HFFc6 (cell line): ENCODE measurements around the gene GLT8D1. TPM values are rescaled to one million over a fixed set of nuclear protein-coding genes. Genes with fewer than 3 reads are reported as not detected.

Experiments used
- DNase-seq: peaks from one replicate; pipeline ENCODE4 v3.0.0-alpha.2; 2018
- H3K27ac Mint-ChIP-seq: 2 replicates; pipeline ENCODE4 v1.8.0; 2020; ENCODE audit warnings: mild to moderate bottlenecking, mixed read lengths
- H3K27me3 Mint-ChIP-seq: 2 replicates; pipeline ENCODE4 v1.8.0; 2021; ENCODE audit warnings: mild to moderate bottlenecking, moderate library complexity, mixed read lengths; ENCODE audit not compliant: insufficient read depth
- H3K36me3 Mint-ChIP-seq: 2 replicates; pipeline ENCODE4 v1.8.0; 2021; ENCODE audit warnings: low read depth, mixed read lengths
- H3K4me1 Mint-ChIP-seq: 2 replicates; pipeline ENCODE4 v1.8.0; 2020; ENCODE audit warnings: low read depth, mixed read lengths
- H3K4me3 Mint-ChIP-seq: 2 replicates; pipeline ENCODE4 v1.8.0; 2020; ENCODE audit warnings: mild to moderate bottlenecking, moderate library complexity, mixed read lengths
- H3K9me3 Mint-ChIP-seq: 2 replicates; pipeline ENCODE4 v1.8.0; 2020; ENCODE audit warnings: mild to moderate bottlenecking, mixed read lengths
- total RNA-seq, 6 experiments: library from RNA; stranded (reverse); fragmentation: NEBNext Ultra II Directional; extraction: Animal tissue kit (Norgen Biotek cat#: 25700); gene quantifications; 2 replicates in 1 of 6; 3 replicates in 5 of 6; pipeline ENCODE4 v1.2.3, GENCODE V29; 2021
- TF ChIP-seq, protein P1 (sequence below): fragments of 200-600 bp; sonication (generic); IDR thresholded peaks from 2 replicates; pipeline ENCODE4 v1.5.0; 2021; ENCODE audit warnings: antibody characterized with exemption, mild to moderate bottlenecking

The GLT8D1 gene
- total RNA-seq, 6 experiments from 2014 or later: 72.6 to 90.9 (median 88.5) TPM

GRCh38 chr3:52660046-52660445, 45.5 kb downstream of the GLT8D1 start:
- H3K36me3 Mint-ChIP-seq: peaks cover 38% of the 10 kb centered on the region
- no peak overlapping the region for H3K27ac Mint-ChIP-seq
- no peaks in the 10 kb centered on the region; the same call in 1 of the 2 replicates for H3K27me3 Mint-ChIP-seq
- no peaks in the 10 kb centered on the region for H3K9me3 Mint-ChIP-seq
- DNase-seq: no peak
- no peaks in the 10 kb centered on the region for H3K4me1 Mint-ChIP-seq
- TF ChIP-seq, protein P1, sequence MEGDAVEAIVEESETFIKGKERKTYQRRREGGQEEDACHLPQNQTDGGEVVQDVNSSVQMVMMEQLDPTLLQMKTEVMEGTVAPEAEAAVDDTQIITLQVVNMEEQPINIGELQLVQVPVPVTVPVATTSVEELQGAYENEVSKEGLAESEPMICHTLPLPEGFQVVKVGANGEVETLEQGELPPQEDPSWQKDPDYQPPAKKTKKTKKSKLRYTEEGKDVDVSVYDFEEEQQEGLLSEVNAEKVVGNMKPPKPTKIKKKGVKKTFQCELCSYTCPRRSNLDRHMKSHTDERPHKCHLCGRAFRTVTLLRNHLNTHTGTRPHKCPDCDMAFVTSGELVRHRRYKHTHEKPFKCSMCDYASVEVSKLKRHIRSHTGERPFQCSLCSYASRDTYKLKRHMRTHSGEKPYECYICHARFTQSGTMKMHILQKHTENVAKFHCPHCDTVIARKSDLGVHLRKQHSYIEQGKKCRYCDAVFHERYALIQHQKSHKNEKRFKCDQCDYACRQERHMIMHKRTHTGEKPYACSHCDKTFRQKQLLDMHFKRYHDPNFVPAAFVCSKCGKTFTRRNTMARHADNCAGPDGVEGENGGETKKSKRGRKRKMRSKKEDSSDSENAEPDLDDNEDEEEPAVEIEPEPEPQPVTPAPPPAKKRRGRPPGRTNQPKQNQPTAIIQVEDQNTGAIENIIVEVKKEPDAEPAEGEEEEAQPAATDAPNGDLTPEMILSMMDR: no peak
- no peak overlapping the region for H3K4me3 Mint-ChIP-seq

GRCh38 chr3:52655895-52656294, 49.7 kb downstream of the GLT8D1 start:
- no peaks in the 10 kb centered on the region; the same call in 1 of the 2 replicates for H3K27me3 Mint-ChIP-seq
- TF ChIP-seq, protein P1: no peak

DNA sequence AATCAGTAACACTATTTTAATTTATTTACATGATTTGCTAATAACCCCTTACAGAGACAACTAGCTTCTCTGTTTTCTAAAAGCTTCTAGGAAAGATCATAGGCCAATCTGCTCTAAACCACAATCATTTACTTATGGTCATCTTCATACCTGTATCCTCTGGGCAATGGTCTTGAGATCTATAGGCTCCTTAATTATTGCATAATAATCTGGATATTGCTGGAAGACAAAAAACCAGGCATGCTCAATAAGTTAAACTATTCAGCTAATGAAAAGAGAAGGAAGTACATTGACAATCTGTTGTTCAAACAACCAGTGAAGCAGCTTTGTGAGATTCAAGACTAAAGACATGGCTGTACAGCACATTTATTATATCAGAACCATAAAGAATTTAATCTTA, 54.0 kb downstream of the GLT8D1 start:
- TF ChIP-seq, protein P1: no peak
- peaks cover 64% of the 10 kb centered on the region for H3K36me3 Mint-ChIP-seq

More at GRCh38 chr3:52655895-52656294, 49.7 kb downstream of the GLT8D1 start:
- Mint-ChIP-seq H3K4me1 (peaks cover 3% of the 10 kb centered on the region), H3K9me3 (no peaks in the 10 kb centered on the region), H3K27ac (no peak overlapping the region), H3K36me3 (peaks cover 35% of the 10 kb centered on the region), H3K4me3 (no peak overlapping the region)
- DNase-seq: no peak

GRCh38 chr3:52650439-52650838, 55.2 kb downstream of the GLT8D1 start:
- Mint-ChIP-seq H3K36me3 (peaks cover 57% of the 10 kb centered on the region), H3K4me3 (no peak overlapping the region), H3K27me3 (no peaks in the 10 kb centered on the region), H3K27ac (peak overlapping the region; percentile 84), H3K9me3 (no peaks in the 10 kb centered on the region), H3K4me1 (peaks cover 26% of the 10 kb centered on the region)
- peak; percentile 1 for DNase-seq
- TF ChIP-seq, protein P1: no peak

More for the DNA sequence above, 54.0 kb downstream of the GLT8D1 start:
- H3K27me3 Mint-ChIP-seq: no peaks in the 10 kb centered on the region
- no peak for DNase-seq
- H3K4me3 Mint-ChIP-seq: no peak overlapping the region
- no peaks in the 10 kb centered on the region for H3K9me3 Mint-ChIP-seq
- no peak overlapping the region for H3K27ac Mint-ChIP-seq
- H3K4me1 Mint-ChIP-seq: peaks cover 26% of the 10 kb centered on the region

DNA sequence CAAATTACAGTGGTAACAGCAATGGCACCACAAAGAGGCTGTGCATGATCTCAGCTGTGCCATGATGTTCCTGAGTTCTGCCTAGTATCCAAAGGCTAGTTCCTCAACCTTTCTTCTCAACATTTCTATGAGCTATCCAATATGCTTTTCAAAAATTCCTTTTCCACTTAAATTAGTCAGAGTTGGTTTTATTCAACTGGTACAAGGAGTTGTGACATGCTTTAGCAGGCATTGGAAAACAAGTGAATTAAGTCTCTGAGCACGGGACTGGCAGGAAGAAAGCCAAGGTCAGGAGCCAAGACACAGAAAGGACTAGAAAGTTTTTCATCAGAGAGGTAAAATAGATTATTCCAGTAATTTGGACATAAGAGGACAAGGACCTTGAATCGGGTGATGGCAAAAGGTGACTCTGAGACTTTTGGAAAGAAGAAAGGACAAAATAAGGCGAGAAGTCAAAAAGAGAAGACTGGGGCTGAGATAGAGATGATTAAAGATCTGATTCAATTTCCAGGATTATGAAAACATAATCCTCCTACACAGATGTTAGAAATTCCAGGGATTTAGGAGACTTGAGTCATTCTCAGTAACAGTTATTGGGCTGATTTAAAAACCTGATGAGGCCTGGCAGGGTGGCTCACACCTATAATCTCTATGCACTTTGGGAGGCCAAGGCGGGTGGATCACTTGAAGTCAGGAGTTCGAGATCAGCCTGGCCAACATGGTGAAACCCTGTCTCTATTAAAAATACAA, 56.0 kb downstream of the GLT8D1 start:
- H3K4me3 Mint-ChIP-seq: peak overlapping the region; percentile 58
- TF ChIP-seq, protein P1: no peak
- H3K27ac Mint-ChIP-seq: peak overlapping the region; percentile 84
- peaks cover 59% of the 10 kb centered on the region for H3K36me3 Mint-ChIP-seq
- H3K27me3 Mint-ChIP-seq: no peaks in the 10 kb centered on the region; the same call in 1 of the 2 replicates
- DNase-seq: peak; percentile 35
- H3K4me1 Mint-ChIP-seq: peaks cover 26% of the 10 kb centered on the region
- no peaks in the 10 kb centered on the region for H3K9me3 Mint-ChIP-seq
